GM12873 (cell line): Measurements from ENCODE around the gene PAM16.

Experiments
- CTCF ChIP-seq: IDR thresholded peaks from 2 replicates; pipeline ENCODE4 v1.5.1; 2012; ENCODE audit warnings: low read depth, mild to moderate bottlenecking, moderate library complexity, low read length, control low read depth; ENCODE audit not compliant: insufficient read depth; ENCODE audit errors: missing control alignments

PAM16 gene

GRCh38 chr16:4365014-4365406 lies 13.9 kb upstream of the PAM16 start:
- no peak for TF ChIP-seq CTCF

- no peak for TF ChIP-seq CTCF
These were observed 13.3 kb upstream of the PAM16 start for GRCh38 chr16:4364196-4365013.

- TF ChIP-seq CTCF: no peak
These were observed 11.5 kb upstream of the PAM16 start for GRCh38 chr16:4362476-4363135.

- TF ChIP-seq CTCF: no peak
These were observed 10.8 kb upstream of the PAM16 start for GRCh38 chr16:4361944-4362311.

GRCh38 chr16:4361033-4361943 lies 10.2 kb upstream of the PAM16 start:
- TF ChIP-seq CTCF: no peak

- no peak for TF ChIP-seq CTCF
These were observed 9.5 kb upstream of the PAM16 start for GRCh38 chr16:4360538-4361021.
